Chondrocyte (in vitro differentiated cells): ENCODE measurements around the gene KCNQ1OT1. TPM values are rescaled to one million over a fixed set of nuclear protein-coding genes. Genes with fewer than 3 reads are reported as not detected.
A peak's percentile ranks its signal among the peaks of the same experiment; 100 is the strongest.

ENCODE experiments used
- DNase-seq: peaks from one replicate; pipeline ENCODE4 v3.0.0; 2021; ENCODE audit warnings: mixed read lengths, low spot score
- H3K27ac Mint-ChIP-seq: one replicate; pipeline ENCODE4 v1.8.0; 2021; ENCODE audit warnings: mild to moderate bottlenecking, moderate library complexity, mixed read lengths; ENCODE audit not compliant: unreplicated experiment
- H3K27me3 Mint-ChIP-seq: 2 replicates; pipeline ENCODE4 v1.8.0; 2021; ENCODE audit warnings: low read depth, mixed read lengths
- H3K36me3 Mint-ChIP-seq: 2 replicates; pipeline ENCODE4 v1.8.0; 2021; ENCODE audit warnings: low read depth, mixed read lengths
- H3K4me1 Mint-ChIP-seq: 2 replicates; pipeline ENCODE4 v1.8.0; 2021; ENCODE audit warnings: low read depth, mild to moderate bottlenecking, mixed read lengths
- H3K4me3 Mint-ChIP-seq: one replicate; pipeline ENCODE4 v1.8.0; 2021; ENCODE audit warnings: mild to moderate bottlenecking, moderate library complexity, mixed read lengths; ENCODE audit not compliant: unreplicated experiment
- H3K9me3 Mint-ChIP-seq: 2 replicates; pipeline ENCODE4 v1.8.0; 2021; ENCODE audit warnings: low read depth, mixed read lengths
- total RNA-seq: library from RNA; stranded (reverse); gene quantifications from 3 replicates; pipeline ENCODE4 v1.2.1, GENCODE V29; 2021
- TF ChIP-seq, protein P1 (sequence below): fragments of 200-600 bp; sonication (generic); IDR thresholded peaks from 2 replicates; pipeline ENCODE4 v1.5.0; 2021; ENCODE audit warnings: antibody characterized with exemption, mild to moderate bottlenecking, moderate library complexity

Gene KCNQ1OT1
- total RNA-seq, 1 donor from 2014 or later: 2.5 TPM

DNA sequence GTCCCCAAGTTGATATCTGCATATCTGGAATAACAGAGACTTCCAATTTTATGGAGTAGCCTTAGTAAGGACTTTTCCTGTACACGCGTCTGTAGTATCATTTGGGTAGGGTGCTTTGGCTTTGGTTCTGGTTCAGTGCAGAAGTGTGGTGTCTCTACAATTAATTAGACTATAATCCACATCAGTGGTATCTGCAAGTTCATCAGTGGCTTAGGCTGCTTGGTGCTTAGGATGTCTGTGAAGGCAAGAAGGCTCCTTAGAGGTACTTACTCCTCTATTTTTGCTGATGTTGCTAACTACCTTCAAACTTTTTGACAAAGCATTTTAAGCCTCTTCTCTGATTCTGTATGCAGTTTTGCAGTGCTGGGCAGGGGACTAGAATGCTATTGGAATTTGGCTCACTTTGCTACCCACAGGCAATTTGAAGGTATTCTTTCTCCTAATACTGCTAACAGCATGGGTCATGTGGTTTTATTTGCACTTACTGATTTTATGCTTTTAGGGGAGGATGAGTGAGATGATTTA, 49.4 kb downstream of the KCNQ1OT1 start:
- H3K27me3 Mint-ChIP-seq: peaks cover 4% of the 10 kb centered on the region
- peaks cover 50% of the 10 kb centered on the region for H3K9me3 Mint-ChIP-seq
- H3K36me3 Mint-ChIP-seq: peaks cover 41% of the 10 kb centered on the region
- TF ChIP-seq, protein P1, sequence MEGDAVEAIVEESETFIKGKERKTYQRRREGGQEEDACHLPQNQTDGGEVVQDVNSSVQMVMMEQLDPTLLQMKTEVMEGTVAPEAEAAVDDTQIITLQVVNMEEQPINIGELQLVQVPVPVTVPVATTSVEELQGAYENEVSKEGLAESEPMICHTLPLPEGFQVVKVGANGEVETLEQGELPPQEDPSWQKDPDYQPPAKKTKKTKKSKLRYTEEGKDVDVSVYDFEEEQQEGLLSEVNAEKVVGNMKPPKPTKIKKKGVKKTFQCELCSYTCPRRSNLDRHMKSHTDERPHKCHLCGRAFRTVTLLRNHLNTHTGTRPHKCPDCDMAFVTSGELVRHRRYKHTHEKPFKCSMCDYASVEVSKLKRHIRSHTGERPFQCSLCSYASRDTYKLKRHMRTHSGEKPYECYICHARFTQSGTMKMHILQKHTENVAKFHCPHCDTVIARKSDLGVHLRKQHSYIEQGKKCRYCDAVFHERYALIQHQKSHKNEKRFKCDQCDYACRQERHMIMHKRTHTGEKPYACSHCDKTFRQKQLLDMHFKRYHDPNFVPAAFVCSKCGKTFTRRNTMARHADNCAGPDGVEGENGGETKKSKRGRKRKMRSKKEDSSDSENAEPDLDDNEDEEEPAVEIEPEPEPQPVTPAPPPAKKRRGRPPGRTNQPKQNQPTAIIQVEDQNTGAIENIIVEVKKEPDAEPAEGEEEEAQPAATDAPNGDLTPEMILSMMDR: no peak
- no peak overlapping the region for H3K27ac Mint-ChIP-seq
- no peak for DNase-seq
- peaks cover 4% of the 10 kb centered on the region for H3K4me1 Mint-ChIP-seq
- H3K4me3 Mint-ChIP-seq: no peak overlapping the region

DNA sequence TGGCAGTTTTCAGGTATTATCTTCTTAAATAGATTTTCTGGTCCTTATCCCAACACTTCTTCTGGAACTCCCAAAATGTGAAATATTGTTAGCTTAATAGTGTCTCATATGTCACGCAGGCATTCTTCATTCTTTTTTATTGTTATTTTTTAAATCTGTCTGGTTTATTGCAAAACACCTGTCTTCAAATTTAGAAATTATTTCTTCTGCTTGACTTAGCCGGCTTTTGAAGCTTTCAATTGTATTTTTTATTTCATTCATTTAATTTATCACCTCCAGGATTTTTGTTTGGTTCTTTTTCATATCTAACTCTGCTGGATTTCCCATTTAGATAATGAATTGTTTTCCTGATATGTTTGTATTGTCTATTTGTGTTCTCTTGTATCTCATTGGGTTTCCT, 49.9 kb downstream of the KCNQ1OT1 start:
- H3K27ac Mint-ChIP-seq: no peak overlapping the region
- H3K27me3 Mint-ChIP-seq: peaks cover 4% of the 10 kb centered on the region

DNA sequence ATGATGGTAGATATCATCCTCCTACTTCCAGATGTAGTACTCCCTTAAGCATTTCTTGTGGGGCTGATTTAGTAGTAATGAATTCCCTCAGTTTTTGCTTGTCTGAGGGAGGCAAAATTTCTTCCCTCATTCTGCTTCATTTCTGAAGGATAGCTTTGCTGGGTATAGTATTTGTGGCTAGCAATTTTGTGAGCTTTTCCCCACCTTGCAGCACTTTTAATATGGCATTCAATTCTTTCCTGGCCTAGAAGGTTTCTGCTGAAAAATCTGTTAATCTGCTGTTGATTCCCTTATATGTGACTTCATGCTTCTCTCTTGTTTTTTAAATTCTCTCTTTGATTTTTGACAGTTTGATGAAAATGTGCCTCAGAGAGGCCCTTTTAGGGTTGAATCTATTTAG, 50.4 kb downstream of the KCNQ1OT1 start:
- peaks cover 4% of the 10 kb centered on the region for H3K27me3 Mint-ChIP-seq
- H3K9me3 Mint-ChIP-seq: peaks cover 54% of the 10 kb centered on the region
- H3K4me3 Mint-ChIP-seq: no peak overlapping the region
- H3K27ac Mint-ChIP-seq: peak overlapping the region; percentile 45
- no peak for DNase-seq
- H3K4me1 Mint-ChIP-seq: peaks cover 4% of the 10 kb centered on the region
- H3K36me3 Mint-ChIP-seq: peaks cover 40% of the 10 kb centered on the region
- TF ChIP-seq, protein P1: no peak

More for the DNA sequence above, 49.9 kb downstream of the KCNQ1OT1 start:
- Mint-ChIP-seq H3K36me3 (peaks cover 41% of the 10 kb centered on the region), H3K9me3 (peaks cover 50% of the 10 kb centered on the region), H3K4me3 (no peak overlapping the region), H3K4me1 (peaks cover 4% of the 10 kb centered on the region)
- no peak for DNase-seq
- TF ChIP-seq, protein P1: no peak

DNA sequence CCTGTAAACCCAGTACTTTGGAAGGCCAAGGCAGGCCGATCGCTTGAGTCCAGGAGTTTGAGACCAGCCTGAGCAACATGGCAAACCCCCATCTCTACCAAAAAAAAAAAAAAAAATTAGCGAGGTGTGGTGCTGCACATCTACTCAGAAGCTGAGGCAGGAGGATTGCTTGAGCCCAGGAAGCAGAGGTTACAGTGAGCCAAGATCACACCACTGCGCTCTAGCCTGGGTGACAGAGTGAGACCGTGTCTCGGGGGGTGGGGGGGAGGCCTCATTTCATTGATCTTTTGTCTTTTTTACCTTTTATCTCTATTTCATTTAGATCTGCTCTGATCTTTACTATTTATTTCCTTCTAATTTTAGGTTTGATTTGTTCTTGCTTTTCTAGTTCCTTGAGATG, 51.8 kb downstream of the KCNQ1OT1 start:
- peaks cover 4% of the 10 kb centered on the region for H3K27me3 Mint-ChIP-seq
- H3K27ac Mint-ChIP-seq: no peak overlapping the region
- H3K36me3 Mint-ChIP-seq: peaks cover 50% of the 10 kb centered on the region
- peaks cover 65% of the 10 kb centered on the region for H3K9me3 Mint-ChIP-seq
- no peak overlapping the region for H3K4me3 Mint-ChIP-seq
- no peak for DNase-seq
- TF ChIP-seq, protein P1: no peak
- H3K4me1 Mint-ChIP-seq: no peaks in the 10 kb centered on the region

DNA sequence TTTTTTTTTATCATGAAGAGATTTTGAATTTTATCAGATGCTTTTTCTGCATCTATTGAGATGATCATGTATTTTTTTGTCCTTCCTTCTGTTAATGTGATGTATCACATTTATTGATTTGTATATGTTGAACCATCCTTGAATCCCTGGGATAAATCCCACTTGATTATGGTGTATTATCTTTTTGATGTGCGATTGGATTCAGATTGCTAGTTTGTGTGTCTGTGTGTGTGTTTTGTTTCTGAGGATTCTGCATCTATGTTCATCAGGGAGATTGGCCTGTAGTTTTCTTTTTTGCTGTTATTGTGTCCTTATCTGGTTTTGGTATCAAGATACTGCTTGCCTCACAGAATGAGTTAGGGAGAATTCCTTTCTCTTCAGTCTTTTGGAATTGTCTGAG, 52.6 kb downstream of the KCNQ1OT1 start:
- Mint-ChIP-seq H3K4me1 (no peaks in the 10 kb centered on the region), H3K4me3 (no peak overlapping the region), H3K27me3 (peaks cover 4% of the 10 kb centered on the region), H3K36me3 (peaks cover 47% of the 10 kb centered on the region), H3K9me3 (peaks cover 68% of the 10 kb centered on the region), H3K27ac (peak overlapping the region; percentile 65)
- TF ChIP-seq, protein P1: no peak
- no peak for DNase-seq
